K562 (cell line): ENCODE results near the gene C3orf52.

Experiments used
- CREB1 ChIP-seq, 2 experiments: sonication (generic) in 1 of 2; formaldehyde crosslinking in 1 of 2; IDR thresholded peaks; 2 replicates each; pipeline versions ENCODE4 v1.6.1 to v1.8.0; 2012 to 2022; ENCODE audit warnings: inconsistent platforms in 1 of 2, mild to moderate bottlenecking in 1 of 2, missing genetic modification reagents in 1 of 2, moderate library complexity in 1 of 2
- ELF1 ChIP-seq: fragments of 200-800 bp; sonication (Bioruptor generic); IDR thresholded peaks from 2 replicates; pipeline ENCODE4 v1.6.1; 2016; ENCODE audit warnings: missing genetic modification characterization, missing compliant biosample characterization
- NR3C1 ChIP-seq: sonication (generic); formaldehyde crosslinking; IDR thresholded peaks from 2 replicates; pipeline ENCODE4 v1.8.1; 2022; ENCODE audit warnings: missing genetic modification reagents
- SMAD4 ChIP-seq: fragments of 250-450 bp; sonication (Bioruptor Pico); conservative IDR thresholded peaks from 2 replicates; pipeline ENCODE4 v1.8.0; 2021; ENCODE audit warnings: inconsistent platforms, mild to moderate bottlenecking, moderate library complexity
- SPI1 ChIP-seq: IDR thresholded peaks from 2 replicates; pipeline ENCODE4 v1.6.1; 2011; ENCODE audit warnings: low read depth, low read length, control low read depth, borderline replicate concordance
- TEAD4 ChIP-seq, 2 experiments: sonication (generic) in 1 of 2; formaldehyde crosslinking in 1 of 2; IDR thresholded peaks; 2 replicates each; pipeline versions ENCODE4 v1.6.1 to v1.8.0; 2012 to 2022; ENCODE audit warnings: borderline replicate concordance in 1 of 2, inconsistent platforms in 1 of 2, low read length in 1 of 2, mild to moderate bottlenecking in 1 of 2, missing genetic modification reagents in 1 of 2
- TF ChIP-seq, protein P1 (sequence below): sonication (generic); formaldehyde crosslinking; IDR thresholded peaks from 2 replicates; pipeline ENCODE4 v1.9.0; 2022; ENCODE audit warnings: mild to moderate bottlenecking, missing genetic modification reagents

DNA sequence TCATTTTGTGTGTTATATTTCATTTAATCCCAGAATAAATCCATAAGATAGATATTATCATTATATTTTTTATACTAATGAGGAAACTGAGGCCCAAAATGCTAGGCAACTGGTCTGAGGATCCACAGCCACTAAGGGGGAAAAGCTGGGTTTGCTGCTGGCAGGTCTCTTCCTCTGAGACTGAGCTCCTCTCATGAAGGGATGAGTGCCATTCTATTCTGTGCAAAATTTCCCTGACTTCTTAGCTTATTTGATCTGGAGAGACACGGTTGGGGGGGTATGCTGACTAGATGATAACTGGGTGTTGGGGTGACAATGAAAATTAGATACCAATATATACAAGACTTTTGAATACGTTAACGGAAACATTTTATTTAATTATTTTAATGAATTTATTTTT, 44.9 kb downstream of the C3orf52 start:
- no peak for TF ChIP-seq TEAD4 (IDR thresholded peaks at IDR 0.05; ENCODE audit: low read length)
- TF ChIP-seq TEAD4 (CRISPR knock-in tag; IDR thresholded peaks at IDR 0.05; ENCODE audit: borderline replicate concordance): no peak
- TF ChIP-seq CREB1 (IDR thresholded peaks at IDR 0.05): no peak
- TF ChIP-seq CREB1 (CRISPR knock-in tag; IDR thresholded peaks at IDR 0.05): no peak
- no peak for TF ChIP-seq ELF1 (tag)
- TF ChIP-seq, protein P1, sequence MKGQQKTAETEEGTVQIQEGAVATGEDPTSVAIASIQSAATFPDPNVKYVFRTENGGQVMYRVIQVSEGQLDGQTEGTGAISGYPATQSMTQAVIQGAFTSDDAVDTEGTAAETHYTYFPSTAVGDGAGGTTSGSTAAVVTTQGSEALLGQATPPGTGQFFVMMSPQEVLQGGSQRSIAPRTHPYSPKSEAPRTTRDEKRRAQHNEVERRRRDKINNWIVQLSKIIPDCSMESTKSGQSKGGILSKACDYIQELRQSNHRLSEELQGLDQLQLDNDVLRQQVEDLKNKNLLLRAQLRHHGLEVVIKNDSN (CRISPR knock-in tag): no peak
- no peak for TF ChIP-seq NR3C1
- TF ChIP-seq SMAD4 (CRISPR knock-in tag): no peak
- no peak for TF ChIP-seq SPI1
